PC-9 (cell line): ENCODE measurements around the gene KLC1. TPM values are rescaled to one million over a fixed set of nuclear protein-coding genes. Genes with fewer than 3 reads are reported as not detected.
A peak's percentile ranks its signal among the peaks of the same experiment; 100 is the strongest.

Experiments used
- BruUV-seq: library from RNA; stranded (reverse); fragments of 400-500 nt; replicated peaks from 2 replicates; lab custom pipeline; 2021; lab: Mats Ljungman, UMichigan
- CTCF ChIA-PET: fragments of 300-600 bp; sonication (Branson Sonifier 250); formaldehyde crosslinking; loops from one replicate; lab custom pipeline; 2022; ENCODE audit warnings: antibody characterized with exemption; lab: Charles Lee
- POLR2A ChIA-PET: fragments of 300-600 bp; sonication (Branson Sonifier 250); formaldehyde crosslinking; loops from one replicate; lab custom pipeline; 2022; ENCODE audit warnings: antibody characterized with exemption; ENCODE audit not compliant: unreplicated experiment; lab: Charles Lee
- DNase-seq, 2 experiments: peaks; one replicate each; pipeline versions ENCODE4 v3.0.0 to v3.0.0-alpha.2; 2015 to 2022; ENCODE audit warnings: mixed read lengths in 1 of 2
- H2AFZ ChIP-seq: fragments of 200-600 bp; sonication (generic); 2 replicates; pipeline ENCODE4 v1.8.1; 2017; ENCODE audit warnings: antibody characterized with exemption
- H3F3A ChIP-seq: fragments of 200-600 bp; sonication (generic); 2 replicates; pipeline ENCODE4 v1.8.1; 2017; ENCODE audit warnings: antibody characterized with exemption, mild to moderate bottlenecking, low read depth; ENCODE audit not compliant: insufficient read depth
- H3K27ac ChIP-seq: fragments of 200-600 bp; sonication (generic); 2 replicates; pipeline ENCODE4 v1.6.1; 2016; ENCODE audit warnings: mixed run types
- H3K27me3 ChIP-seq: fragments of 200-600 bp; sonication (generic); 2 replicates; pipeline ENCODE4 v1.6.1; 2016; ENCODE audit warnings: low read depth, mixed run types; ENCODE audit not compliant: insufficient read depth
- H3K36me3 ChIP-seq: fragments of 200-600 bp; sonication (generic); 2 replicates; pipeline ENCODE4 v1.6.1; 2016; ENCODE audit warnings: low read depth, mixed run types
- H3K4me1 ChIP-seq: fragments of 200-600 bp; sonication (generic); replicated peaks from 2 replicates; pipeline ENCODE4 v1.6.1; 2016; ENCODE audit warnings: mixed run types; ENCODE audit not compliant: insufficient read depth
- H3K4me2 ChIP-seq: fragments of 200-600 bp; sonication (generic); 2 replicates; pipeline ENCODE4 v1.6.1; 2017; ENCODE audit warnings: mixed run types
- H3K4me3 ChIP-seq: fragments of 200-600 bp; sonication (generic); 2 replicates; pipeline ENCODE4 v1.6.1; 2016; ENCODE audit warnings: mixed run types
- H3K79me2 ChIP-seq: fragments of 200-600 bp; sonication (generic); 2 replicates; pipeline ENCODE4 v1.6.1; 2017; ENCODE audit warnings: low read depth, mixed run types
- H3K9me2 ChIP-seq: fragments of 200-600 bp; sonication (generic); 2 replicates; pipeline ENCODE4 v1.8.1; 2017; ENCODE audit warnings: mild to moderate bottlenecking; ENCODE audit not compliant: insufficient read depth
- H3K9me3 ChIP-seq: fragments of 200-600 bp; sonication (generic); 2 replicates; pipeline ENCODE4 v1.8.1; 2016; ENCODE audit warnings: low read depth; ENCODE audit not compliant: insufficient read depth
- H4K20me1 ChIP-seq: fragments of 200-600 bp; sonication (generic); 2 replicates; pipeline ENCODE4 v1.8.1; 2017; ENCODE audit not compliant: insufficient read depth
- CTCF ChIP-seq: fragments of 200-600 bp; sonication (generic); conservative IDR thresholded peaks from 2 replicates; pipeline ENCODE4 v1.6.1; 2017; ENCODE audit warnings: mixed run types, antibody characterized with exemption, mild to moderate bottlenecking, moderate library complexity
- EZH2 ChIP-seq: fragments of 200-600 bp; sonication (generic); IDR thresholded peaks from 2 replicates; pipeline ENCODE4 v1.8.0; 2017; ENCODE audit warnings: antibody characterized with exemption, low read depth
- intact Hi-C: fragments of 100-400 bp; cut with micrococcal nuclease; formaldehyde crosslinking; loops from one replicate; pipeline ENCODE4 v1.10.0; 2022; ENCODE audit not compliant: unreplicated experiment
- total RNA-seq: library from RNA; stranded (reverse); gene quantifications from 2 replicates; pipeline ENCODE4 v1.2.3, GENCODE V29; 2021

KLC1 gene
- total RNA-seq, 1 experiment from 2014 or later, result 254 TPM

- intact Hi-C loops, result loop anchor here (10.0 kb wide), 1 partner anchor 149 kb away; no protein-coding TSS in a partner anchor
- H3K36me3 ChIP-seq, result peaks cover 31% of the 10 kb centered on the region
- H3K4me2 ChIP-seq, result no peak overlapping the region
- H3K9me3 ChIP-seq, result no peaks in the 10 kb centered on the region
- H3K79me2 ChIP-seq, result peaks cover 63% of the 10 kb centered on the region
- no TSS peak for BruUV-seq
- peaks cover 11% of the 10 kb centered on the region for H3K4me1 ChIP-seq
- H3K27me3 ChIP-seq, result no peaks in the 10 kb centered on the region
- no peaks in the 10 kb centered on the region for H3K9me2 ChIP-seq
- TF ChIP-seq EZH2 (no peak), CTCF (no peak)
- POLR2A ChIA-PET, result interaction anchor here (0.6 kb wide), 1 partner anchor 10 kb away, joined by 6 read pairs; no protein-coding TSS in a partner anchor
- peaks cover 69% of the 10 kb centered on the region for H4K20me1 ChIP-seq
- H3K4me3 ChIP-seq, result no peak overlapping the region
- H2AFZ ChIP-seq, result no peak overlapping the region
- H3K27ac ChIP-seq, result no peak overlapping the region
- CTCF ChIA-PET, result no interaction called here
- peaks cover 37% of the 10 kb centered on the region; the same call in 1 of the 2 replicates for H3F3A ChIP-seq
- no peak for DNase-seq
Measured at GRCh38 chr14:103653805-103654204, 24.8 kb downstream of the KLC1 start.

- Histone ChIP-seq H4K20me1 (peaks cover 61% of the 10 kb centered on the region), H3K27me3 (no peaks in the 10 kb centered on the region), H3K27ac (no peak overlapping the region), H3K36me3 (peaks cover 35% of the 10 kb centered on the region), H3K9me2 (no peaks in the 10 kb centered on the region), H3K4me2 (no peak overlapping the region), H3F3A (peaks cover 37% of the 10 kb centered on the region; the same call in 1 of the 2 replicates), H3K4me3 (no peak overlapping the region), H3K79me2 (peaks cover 59% of the 10 kb centered on the region), H3K4me1 (peaks cover 11% of the 10 kb centered on the region), H2AFZ (no peak overlapping the region), H3K9me3 (no peaks in the 10 kb centered on the region)
- POLR2A ChIA-PET, result interaction anchor here (0.6 kb wide), 2 partner anchors 10 to 1231 kb away, joined by 3 to 6 read pairs; no protein-coding TSS in a partner anchor
- TF ChIP-seq EZH2, result no peak
- no peak for TF ChIP-seq CTCF
- CTCF ChIA-PET, result interaction anchor here (0.5 kb wide), 1 partner anchor 14 kb away, joined by 4 read pairs; no protein-coding TSS in a partner anchor
- BruUV-seq, result no TSS peak
- no peak for DNase-seq
- intact Hi-C loops, result loop anchor here (10.0 kb wide), 1 partner anchor 150 kb away; no protein-coding TSS in a partner anchor
Measured at GRCh38 chr14:103654619-103655018, 25.6 kb downstream of the KLC1 start.

- CTCF ChIA-PET, result interaction anchor here (0.6 to 0.8 kb wide), 2 partner anchors 85 to 185 kb away, joined by 3 to 5 read pairs; no protein-coding TSS in a partner anchor
- intact Hi-C loops, result loop anchor here (10.0 kb wide), 1 partner anchor 151 kb away; no protein-coding TSS in a partner anchor
- Histone ChIP-seq H3F3A (peaks cover 40% of the 10 kb centered on the region; the same call in 1 of the 2 replicates), H3K4me2 (0 out of 2 replicates have a peak overlapping the region, but pooled peaks have one; percentile 0), H3K4me3 (no peak overlapping the region), H3K9me2 (no peaks in the 10 kb centered on the region), H3K27ac (peak overlapping the region; percentile 69), H3K79me2 (peaks cover 50% of the 10 kb centered on the region), H2AFZ (no peak overlapping the region), H3K9me3 (no peaks in the 10 kb centered on the region), H3K4me1 (peaks cover 11% of the 10 kb centered on the region), H3K27me3 (no peaks in the 10 kb centered on the region), H3K36me3 (peaks cover 44% of the 10 kb centered on the region), H4K20me1 (peaks cover 46% of the 10 kb centered on the region)
- BruUV-seq, result no TSS peak
- peak in 1 of 2 experiments; percentile 78 for DNase-seq
- TF ChIP-seq CTCF (no peak), EZH2 (no peak)
- POLR2A ChIA-PET, result interaction anchor here (0.6 kb wide), 1 partner anchor 1662 kb away, joined by 5 read pairs; no protein-coding TSS in a partner anchor
Measured at GRCh38 chr14:103656031-103656755, 27.2 kb downstream of the KLC1 start.
